H1 (cell line): ENCODE data around the gene OLA1. TPM values are rescaled to one million over a fixed set of nuclear protein-coding genes. Genes with fewer than 3 reads are reported as not detected.
"Not testable (repeated sequence)": the region's sequence is repeated elsewhere in the genome, so short reads cannot be mapped to it uniquely, and the experiment has no call there.

ENCODE experiments used
- CTCF ChIA-PET: fragments of 300-600 bp; sonication (Branson Sonifier 250); formaldehyde crosslinking; loops from one replicate; lab custom pipeline; 2021; ENCODE audit not compliant: partially characterized antibody; lab: Charles Lee
- POLR2A ChIA-PET: fragments of 300-600 bp; sonication (Branson Sonifier 250); formaldehyde crosslinking; loops from one replicate; lab custom pipeline; 2021; ENCODE audit warnings: inconsistent platforms; ENCODE audit not compliant: partially characterized antibody; lab: Charles Lee
- DNase-seq, 2 experiments: peaks; one replicate each; pipeline versions ENCODE4 v3.0.0 to v3.0.0-alpha.2; 2010 to 2022; ENCODE audit warnings: low spot score in 2 of 2, low read depth in 1 of 2, mixed read lengths in 1 of 2
- FAIRE-seq: peaks from 2 replicates; lab custom pipeline; 2011; peaks lifted over from hg19 to GRCh38; lab: Jason Lieb, UNC
- H2AFZ ChIP-seq: 2 replicates; pipeline ENCODE4 v1.8.1; 2012; ENCODE audit warnings: low read length, inconsistent platforms
- H2AK5ac ChIP-seq: 2 replicates; pipeline ENCODE4 v1.6.1; 2013; ENCODE audit warnings: low read depth, low read length
- H2BK120ac ChIP-seq: replicated peaks from 2 replicates; pipeline ENCODE3; 2013; ENCODE audit warnings: low read depth, low read length, inconsistent platforms
- H2BK12ac ChIP-seq: 2 replicates; pipeline ENCODE4 v1.6.1; 2013; ENCODE audit warnings: low read depth, low read length
- H2BK15ac ChIP-seq: 2 replicates; pipeline ENCODE4 v1.6.1; 2013; ENCODE audit warnings: low read length
- H2BK20ac ChIP-seq: 2 replicates; pipeline ENCODE4 v1.6.1; 2013; ENCODE audit warnings: low read length
- H2BK5ac ChIP-seq: 2 replicates; pipeline ENCODE4 v1.6.1; 2013; ENCODE audit warnings: low read depth, low read length
- H3K14ac ChIP-seq: 2 replicates; pipeline ENCODE4 v1.6.1; 2013; ENCODE audit warnings: inconsistent platforms; ENCODE audit not compliant: insufficient read length
- H3K18ac ChIP-seq: 2 replicates; pipeline ENCODE4 v1.6.1; 2013; ENCODE audit warnings: low read length; ENCODE audit errors: extremely low read depth
- H3K23ac ChIP-seq: 2 replicates; pipeline ENCODE4 v1.6.1; 2013; ENCODE audit warnings: inconsistent platforms; ENCODE audit not compliant: insufficient read length
- H3K23me2 ChIP-seq: 2 replicates; pipeline ENCODE4 v1.6.1; 2013; ENCODE audit warnings: low read depth, low read length
- H3K27ac ChIP-seq: 2 replicates; pipeline ENCODE4 v1.6.1; 2011; ENCODE audit warnings: low read depth, low read length, inconsistent platforms
- H3K27me3 ChIP-seq, 4 experiments: replicated peaks in 1 of 4; 1 replicate in 1 of 4; 2 replicates in 3 of 4; pipeline versions ENCODE4 v1.6.1 to v1.8.1; 2011 to 2013; ENCODE audit warnings: low read length in 3 of 4, mild to moderate bottlenecking in 3 of 4, inconsistent platforms in 2 of 4, mixed read lengths in 2 of 4, moderate library complexity in 1 of 4; ENCODE audit not compliant: control insufficient read depth in 3 of 4, insufficient read depth in 3 of 4; ENCODE audit errors: extremely low read depth in 1 of 4
- H3K36me3 ChIP-seq, 4 experiments: 2 replicates each; pipeline versions ENCODE4 v1.6.1 to v1.8.1; 2011 to 2013; ENCODE audit warnings: mild to moderate bottlenecking in 4 of 4, low read length in 3 of 4, moderate library complexity in 2 of 4, control low read depth in 1 of 4, inconsistent platforms in 1 of 4; ENCODE audit not compliant: insufficient read depth in 4 of 4, control insufficient read depth in 2 of 4
- H3K4ac ChIP-seq: replicated peaks from 2 replicates; pipeline ENCODE3; 2013; ENCODE audit warnings: low read length, low read depth, mixed read lengths, inconsistent platforms; ENCODE audit not compliant: insufficient read length
- H3K4me1 ChIP-seq, 4 experiments: replicated peaks in 1 of 4; 1 replicate in 1 of 4; 2 replicates in 3 of 4; pipeline versions ENCODE4 v1.6.1 to v1.8.1; 2011 to 2013; ENCODE audit warnings: low read length in 3 of 4, inconsistent platforms in 2 of 4, mixed read lengths in 1 of 4; ENCODE audit not compliant: insufficient read depth in 4 of 4, control insufficient read depth in 3 of 4
- H3K4me2 ChIP-seq, 2 experiments: 2 replicates each; pipeline versions ENCODE4 v1.6.1 to v1.8.1; 2011 to 2013; ENCODE audit warnings: low read depth in 2 of 2, low read length in 2 of 2, control low read depth in 1 of 2, inconsistent platforms in 1 of 2, mild to moderate bottlenecking in 1 of 2; ENCODE audit not compliant: insufficient read depth in 1 of 2
- H3K4me3 ChIP-seq, 4 experiments: fragments of 200-600, 300-600 bp in 1 of 4; sonication (generic), shearing (Covaris generic), sonication (Bioruptor Twin) in 1 of 4; 2 replicates each; pipeline versions ENCODE4 v1.5.1 to v1.8.1; 2011 to 2016; ENCODE audit warnings: low read length in 4 of 4, low read depth in 3 of 4, control low read depth in 2 of 4, inconsistent platforms in 2 of 4, mild to moderate bottlenecking in 2 of 4, mixed read lengths in 1 of 4, moderate library complexity in 1 of 4; ENCODE audit not compliant: insufficient read depth in 2 of 4; ENCODE audit errors: extremely low read depth in 1 of 4
- H3K56ac ChIP-seq: replicated peaks from 2 replicates; pipeline ENCODE3; 2013; ENCODE audit warnings: low read depth, mild to moderate bottlenecking, mixed read lengths, low read length, inconsistent platforms; ENCODE audit not compliant: insufficient read length
- H3K79me1 ChIP-seq: 2 replicates; pipeline ENCODE4 v1.6.1; 2013; ENCODE audit warnings: low read depth, low read length, control low read depth
- H3K79me2 ChIP-seq, 2 experiments: 2 replicates each; pipeline versions ENCODE4 v1.6.1 to v1.8.1; 2012 to 2013; ENCODE audit warnings: low read length in 2 of 2, mild to moderate bottlenecking in 2 of 2, inconsistent platforms in 1 of 2; ENCODE audit not compliant: insufficient read depth in 2 of 2, control insufficient read depth in 1 of 2
- H3K9ac ChIP-seq, 4 experiments: replicated peaks in 1 of 4; 1 replicate in 1 of 4; 2 replicates in 3 of 4; pipeline versions ENCODE4 v1.6.1 to v1.8.1; 2011 to 2013; ENCODE audit warnings: low read depth in 3 of 4, low read length in 3 of 4, control low read depth in 2 of 4, mild to moderate bottlenecking in 2 of 4, moderate library complexity in 2 of 4, inconsistent platforms in 1 of 4; ENCODE audit errors: extremely low read depth in 1 of 4
- H3K9me3 ChIP-seq, 2 experiments: 2 replicates each; pipeline versions ENCODE4 v1.6.1 to v1.8.1; 2012 to 2013; ENCODE audit warnings: mild to moderate bottlenecking in 2 of 2, moderate library complexity in 2 of 2, control low read depth in 1 of 2, inconsistent platforms in 1 of 2, low read depth in 1 of 2, low read length in 1 of 2, mixed read lengths in 1 of 2; ENCODE audit not compliant: insufficient read depth in 2 of 2
- H4K20me1 ChIP-seq, 2 experiments: replicated peaks in 1 of 2; 2 replicates each; pipeline versions ENCODE3 to v1.8.1; 2011 to 2013; ENCODE audit warnings: inconsistent platforms in 2 of 2, low read length in 2 of 2, mild to moderate bottlenecking in 1 of 2; ENCODE audit not compliant: insufficient read depth in 2 of 2, control insufficient read depth in 1 of 2
- H4K5ac ChIP-seq: 2 replicates; pipeline ENCODE4 v1.6.1; 2013; ENCODE audit warnings: low read length, low read depth, mixed read lengths, inconsistent platforms; ENCODE audit not compliant: insufficient read length
- H4K8ac ChIP-seq: 2 replicates; pipeline ENCODE4 v1.8.0; 2013; ENCODE audit warnings: mild to moderate bottlenecking, moderate library complexity, low read length, inconsistent platforms; ENCODE audit not compliant: insufficient read depth; ENCODE audit errors: extremely low read depth
- H4K91ac ChIP-seq: replicated peaks from 2 replicates; pipeline ENCODE3; 2013; ENCODE audit warnings: low read length, mixed read lengths, inconsistent platforms; ENCODE audit not compliant: insufficient read length
- WGBS, 2 experiments: shearing (Covaris generic) in 1 of 2; methylation state at CpG; one replicate each; pipeline versions ENCODE4 v1.1.6 to v1.1.7; 2013 to 2015; ENCODE audit warnings: low lambda C conversion rate in 2 of 2, mixed read lengths in 2 of 2, inconsistent platforms in 1 of 2, low coverage in 1 of 2, missing lambda C conversion rate in 1 of 2; ENCODE audit not compliant: insufficient replicate concordance in 2 of 2, insufficient coverage in 1 of 2, insufficient read length in 1 of 2; ENCODE audit errors: extremely low coverage in 1 of 2, missing lambda C conversion rate in 1 of 2; 5-methylcytosine and 5-hydroxymethylcytosine counted together
- polyA plus RNA-seq, 7 experiments: library from polyadenylated mRNA; depleted of rRNA in 3 of 7; stranded (reverse) in 5 of 7; unstranded in 2 of 7; fragments of >200 nt in 5 of 7; fragments of 200-250 nt in 2 of 7; gene quantifications; 1 replicate in 5 of 7; 2 replicates in 1 of 7; 4 replicates in 1 of 7; pipeline versions ENCODE4 v1.2.1 to v1.2.3, GENCODE V29; 2011 to 2013; ENCODE audit warnings: missing spikeins in 2 of 7, mixed read lengths in 2 of 7
- total RNA-seq: library from RNA; stranded (reverse); fragmentation: NEBNext Ultra II Directional; extraction: Animal tissue kit (Norgen Biotek cat#: 25700); gene quantifications from 2 replicates; pipeline ENCODE4 v1.2.1, GENCODE V29; 2021

OLA1 gene
- total and polyA plus RNA-seq, 2 of the 8 experiments (the other 6 are each of a cell fraction or from before 2014, with no cell fraction given) = 39.3 to 158 TPM

- H3K79me1 ChIP-seq, H2BK5ac ChIP-seq, POLR2A ChIA-PET, CTCF ChIA-PET, H3K14ac ChIP-seq, H2AFZ ChIP-seq, H2BK12ac ChIP-seq, H4K91ac ChIP-seq, H3K23me2 ChIP-seq, H4K8ac ChIP-seq, H3K9ac ChIP-seq, H3K27me3 ChIP-seq, H2BK20ac ChIP-seq, H2BK120ac ChIP-seq, H3K4ac ChIP-seq, H3K36me3 ChIP-seq, H4K5ac ChIP-seq, H3K18ac ChIP-seq, H3K23ac ChIP-seq, H4K20me1 ChIP-seq, H3K4me2 ChIP-seq, H2AK5ac ChIP-seq, DNase-seq, H3K4me3 ChIP-seq, H3K27ac ChIP-seq, H3K79me2 ChIP-seq, H3K56ac ChIP-seq, H2BK15ac ChIP-seq, FAIRE-seq, H3K9me3 ChIP-seq: not testable (repeated sequence)
- 100% methylated on average over 1 of the region's 6 CpGs; no CpG with 5 or more reads in 1 of the 2 experiments for WGBS, 2 experiments
- peaks cover 0 to 15% (median 4%) of the 10 kb centered on the region in 4 experiments; a peak in 5 of 7 replicates for H3K4me1 ChIP-seq
These were observed 21.9 kb upstream of the OLA1 start for GRCh38 chr2:174270263-174270662.
